ENCODE results near the gene ZNF747. TPM values are rescaled to one million over a fixed set of nuclear protein-coding genes. Genes with fewer than 3 reads are reported as not detected.

Gene ZNF747
- total RNA-seq, 4 donors from 2014 or later: 13.6 to 30.7 (median 21.8) TPM

- no peaks in the 10 kb centered on the region for H3K27me3 ChIP-seq
- H3K9me3 ChIP-seq: no peaks in the 10 kb centered on the region
- intact Hi-C loops (cut with DNase I): no loop called here
- H3K4me1 ChIP-seq: no peaks in the 10 kb centered on the region
- no peak overlapping the region for H3K4me3 ChIP-seq (replicated peaks in 1 of 3)
- WGBS, 2 donors: 72 to 75% methylated on average over 6 of the region's 6 CpGs
- H3K27ac ChIP-seq: no peak overlapping the region
- TF ChIP-seq POLR2A (IDR thresholded peaks at IDR 0.05): no peak
- TF ChIP-seq, protein P1, sequence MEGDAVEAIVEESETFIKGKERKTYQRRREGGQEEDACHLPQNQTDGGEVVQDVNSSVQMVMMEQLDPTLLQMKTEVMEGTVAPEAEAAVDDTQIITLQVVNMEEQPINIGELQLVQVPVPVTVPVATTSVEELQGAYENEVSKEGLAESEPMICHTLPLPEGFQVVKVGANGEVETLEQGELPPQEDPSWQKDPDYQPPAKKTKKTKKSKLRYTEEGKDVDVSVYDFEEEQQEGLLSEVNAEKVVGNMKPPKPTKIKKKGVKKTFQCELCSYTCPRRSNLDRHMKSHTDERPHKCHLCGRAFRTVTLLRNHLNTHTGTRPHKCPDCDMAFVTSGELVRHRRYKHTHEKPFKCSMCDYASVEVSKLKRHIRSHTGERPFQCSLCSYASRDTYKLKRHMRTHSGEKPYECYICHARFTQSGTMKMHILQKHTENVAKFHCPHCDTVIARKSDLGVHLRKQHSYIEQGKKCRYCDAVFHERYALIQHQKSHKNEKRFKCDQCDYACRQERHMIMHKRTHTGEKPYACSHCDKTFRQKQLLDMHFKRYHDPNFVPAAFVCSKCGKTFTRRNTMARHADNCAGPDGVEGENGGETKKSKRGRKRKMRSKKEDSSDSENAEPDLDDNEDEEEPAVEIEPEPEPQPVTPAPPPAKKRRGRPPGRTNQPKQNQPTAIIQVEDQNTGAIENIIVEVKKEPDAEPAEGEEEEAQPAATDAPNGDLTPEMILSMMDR (IDR thresholded peaks at IDR 0.05): no peak
- DNase-seq: no peak
- H3K36me3 ChIP-seq: no peaks in the 10 kb centered on the region
These were observed 31.0 kb downstream of the ZNF747 start for GRCh38 chr16:30503403-30504296.

- WGBS, 2 donors: 78 to 85% methylated on average over 8 of the region's 8 CpGs
- TF ChIP-seq POLR2A (IDR thresholded peaks at IDR 0.05): no peak
- TF ChIP-seq, protein P1 (IDR thresholded peaks at IDR 0.05): no peak
- no peak overlapping the region for H3K27ac ChIP-seq
These were observed 35.4 kb downstream of the ZNF747 start for GRCh38 chr16:30499284-30499683.

DNA sequence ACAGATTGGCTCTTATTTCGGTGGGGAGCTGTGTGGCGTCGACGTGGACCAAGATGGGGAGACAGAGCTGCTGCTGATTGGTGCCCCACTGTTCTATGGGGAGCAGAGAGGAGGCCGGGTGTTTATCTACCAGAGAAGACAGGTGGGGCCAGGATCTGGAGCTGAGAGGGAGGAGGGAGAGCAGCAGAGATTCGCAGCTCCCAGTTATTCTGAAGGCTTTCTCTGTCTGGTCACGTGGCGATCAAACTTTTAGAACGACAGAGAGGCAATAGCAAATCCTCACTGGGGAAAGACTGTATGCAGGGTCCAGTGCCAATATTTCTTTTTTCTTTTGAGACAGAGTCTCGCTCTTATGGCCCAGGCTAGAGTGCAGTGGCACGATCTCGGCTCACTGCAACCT is 39.9 kb downstream of the ZNF747 start:
- 71 to 72% methylated on average over 12 of the region's 12 CpGs for WGBS, 2 donors

More at GRCh38 chr16:30499284-30499683, 35.4 kb downstream of the ZNF747 start:
- no peaks in the 10 kb centered on the region for H3K9me3 ChIP-seq
- no peak for DNase-seq
- no peak overlapping the region for H3K4me3 ChIP-seq (replicated peaks in 1 of 3)
- H3K36me3 ChIP-seq: no peaks in the 10 kb centered on the region
- H3K27me3 ChIP-seq: no peaks in the 10 kb centered on the region
- intact Hi-C loops (cut with DNase I): no loop called here
- H3K4me1 ChIP-seq: no peaks in the 10 kb centered on the region

DNA sequence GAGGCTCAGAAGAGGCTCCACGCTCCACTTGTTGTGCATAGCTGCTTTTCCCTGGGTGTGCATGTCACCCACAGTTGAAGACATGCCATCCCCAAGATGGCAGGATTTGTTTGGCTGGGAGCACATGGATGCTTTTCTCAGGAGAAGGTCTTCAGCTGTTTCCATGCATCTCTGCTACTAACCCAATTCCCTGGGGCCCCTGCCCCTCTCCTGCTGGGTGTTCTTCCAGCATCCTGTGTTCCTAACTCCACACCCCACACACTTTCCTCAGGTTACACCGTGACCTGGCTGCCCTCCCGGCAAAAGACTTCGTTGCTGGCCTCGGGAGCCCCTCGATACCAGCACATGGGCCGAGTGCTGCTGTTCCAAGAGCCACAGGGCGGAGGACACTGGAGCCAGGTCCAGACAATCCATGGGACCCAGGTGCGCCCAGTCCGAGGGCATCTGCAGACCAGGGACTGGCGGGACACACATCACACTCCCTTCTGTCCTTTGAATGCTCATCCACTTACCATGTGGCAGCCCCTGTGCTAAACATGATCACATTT is 40.6 kb downstream of the ZNF747 start:
- Histone ChIP-seq H3K4me3 (replicated peaks in 1 of 3) (no peak overlapping the region), H3K36me3 (no peaks in the 10 kb centered on the region), H3K9me3 (no peaks in the 10 kb centered on the region), H3K27me3 (no peaks in the 10 kb centered on the region), H3K27ac (no peak overlapping the region), H3K4me1 (peaks cover 0 to under 1% of the 10 kb centered on the region in 2 donors)
- no peak for TF ChIP-seq POLR2A (IDR thresholded peaks at IDR 0.05)
- 71 to 84% methylated on average over 9 to 11 of the region's 11 CpGs for WGBS, 2 donors
- no peak for DNase-seq
- intact Hi-C loops (cut with DNase I): no loop called here

More for the DNA sequence above, 39.9 kb downstream of the ZNF747 start:
- DNase-seq: no peak
- Histone ChIP-seq H3K9me3 (no peaks in the 10 kb centered on the region), H3K4me3 (replicated peaks in 1 of 3) (no peak overlapping the region), H3K36me3 (no peaks in the 10 kb centered on the region), H3K4me1 (no peaks in the 10 kb centered on the region), H3K27me3 (no peaks in the 10 kb centered on the region), H3K27ac (no peak overlapping the region)
- TF ChIP-seq POLR2A (IDR thresholded peaks at IDR 0.05): no peak
- TF ChIP-seq, protein P1 (IDR thresholded peaks at IDR 0.05): no peak
- intact Hi-C loops (cut with DNase I): no loop called here

GRCh38 chr16:30491744-30492308 is 42.8 kb downstream of the ZNF747 start:
- Histone ChIP-seq H3K4me1 (peaks cover 0 to 4% of the 10 kb centered on the region in 2 donors), H3K4me3 (replicated peaks in 1 of 3) (no peak overlapping the region), H3K27ac (no peak overlapping the region), H3K9me3 (no peaks in the 10 kb centered on the region), H3K27me3 (no peaks in the 10 kb centered on the region), H3K36me3 (no peaks in the 10 kb centered on the region)
- intact Hi-C loops (cut with DNase I): no loop called here
- WGBS, 2 donors: 61 to 64% methylated on average over 6 of the region's 6 CpGs
- peak in 1 of 2 donors; percentile 5 for DNase-seq
- TF ChIP-seq, protein P1 (IDR thresholded peaks at IDR 0.05): no peak
- TF ChIP-seq POLR2A (IDR thresholded peaks at IDR 0.05): no peak
